ENCODE results near the gene OSBPL2. TPM values are rescaled to one million over a fixed set of nuclear protein-coding genes. Genes with fewer than 3 reads are reported as not detected.

OSBPL2 gene
- total and polyA plus RNA-seq, 2 donors (not counting 1 experiment from before 2014, with no cell fraction given) = 13.3 to 27.9 TPM

DNA sequence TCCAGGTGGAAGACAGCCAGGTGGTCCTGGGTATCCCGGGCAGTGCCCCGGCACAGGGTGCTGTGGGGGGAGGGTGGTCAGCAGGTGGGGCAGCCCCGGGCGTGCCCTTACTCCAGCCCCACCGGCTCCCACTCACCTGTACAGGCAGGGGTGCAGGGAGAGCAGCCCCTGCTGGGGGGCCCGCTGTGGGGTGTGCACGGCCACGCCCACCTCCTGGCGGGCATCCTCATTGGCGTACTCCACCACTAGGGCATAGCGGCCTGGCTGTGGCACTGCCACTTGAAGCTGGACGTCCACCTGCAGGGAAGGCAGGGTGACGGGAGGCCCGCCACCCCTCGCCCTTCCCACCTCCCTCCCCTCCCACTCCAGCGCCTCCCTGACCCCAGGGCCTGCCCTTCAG, 94.1 kb downstream of the OSBPL2 start:
- no peak for TF ChIP-seq EZH2 (IDR thresholded peaks at IDR 0.05; ENCODE audit: low read length, missing control alignments)
- no peak for TF ChIP-seq CTCF (conservative IDR thresholded peaks at IDR 0.05 in 1 of 2, IDR thresholded peaks at IDR 0.05 in 1 of 2; ENCODE audit: low read depth in 1 of 2, low read length in 2 of 2)
- Histone ChIP-seq H3K36me3 (ENCODE audit: control insufficient read depth, insufficient read depth, low read length) (peaks cover 39% of the 10 kb centered on the region), H3K4me1 (ENCODE audit: control insufficient read depth, extremely low read depth, insufficient read depth, low read length) (no peaks in the 10 kb centered on the region), H4K20me1 (ENCODE audit: control insufficient read depth, extremely low read depth, insufficient read depth, low read length) (no peaks in the 10 kb centered on the region), H3K27me3 (ENCODE audit: control insufficient read depth, insufficient read depth, low read length) (no peaks in the 10 kb centered on the region), H3K4me3 (replicated peaks in 1 of 4; ENCODE audit: control extremely low read depth in 1 of 4, insufficient read depth in 1 of 4, low read depth in 3 of 4, low read length in 4 of 4) (no peak overlapping the region), H2AFZ (ENCODE audit: low read length) (no peak overlapping the region), H3K79me2 (ENCODE audit: control insufficient read depth, insufficient read depth, low read length) (no peaks in the 10 kb centered on the region), H3K9ac (ENCODE audit: insufficient read depth, low read length) (no peak overlapping the region), H3K9me3 (ENCODE audit: control insufficient read depth, insufficient read depth, low read depth, low read length) (no peaks in the 10 kb centered on the region), H3K4me2 (ENCODE audit: extremely low read depth, insufficient read depth, low read length) (no peak overlapping the region), H3K27ac (ENCODE audit: insufficient read depth, low read length) (no peak overlapping the region)
- no peak for DNase-seq (ENCODE audit: low read depth in 2 of 2)

DNA sequence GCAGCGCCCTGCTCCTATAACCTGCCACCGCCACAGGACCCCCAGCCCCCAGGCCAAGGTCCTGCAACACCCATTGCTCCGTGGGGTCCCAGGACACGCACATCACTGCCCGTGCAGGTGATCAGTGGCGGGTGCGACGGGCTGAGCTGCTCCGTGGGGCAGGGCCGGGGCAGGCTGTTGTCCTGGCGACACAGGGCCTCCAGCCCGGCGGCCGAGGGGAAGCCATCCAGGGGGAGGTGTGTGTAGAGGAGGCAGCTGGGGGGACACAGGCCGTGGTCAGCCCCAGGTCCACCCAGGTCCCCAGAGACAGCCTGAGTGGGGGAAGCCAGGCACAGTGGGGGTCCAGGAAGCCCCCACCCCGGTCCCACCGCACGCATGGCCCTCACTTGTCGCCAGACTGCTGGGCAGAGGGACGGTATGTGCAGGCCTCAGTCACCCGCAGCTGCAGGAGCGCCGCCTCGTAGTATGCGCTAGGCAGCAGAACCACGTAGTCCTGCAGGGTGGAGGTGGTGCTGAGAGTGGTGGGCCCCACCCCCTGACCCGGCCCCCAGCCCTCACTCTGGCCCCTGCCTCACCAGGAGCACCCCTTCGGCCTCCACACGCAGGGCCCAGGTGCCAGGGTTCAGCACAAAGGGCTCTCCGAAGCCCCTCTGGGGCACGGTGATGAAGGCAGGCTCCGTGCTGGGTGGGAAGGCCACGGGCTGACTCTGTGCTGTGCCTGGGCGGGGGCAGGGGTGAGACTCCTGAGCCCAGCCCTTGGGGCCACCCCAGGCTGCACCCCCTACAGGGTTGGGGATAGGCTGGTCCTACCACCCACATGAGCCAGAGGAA, 94.9 kb downstream of the OSBPL2 start:
- TF ChIP-seq CTCF (conservative IDR thresholded peaks at IDR 0.05 in 1 of 2, IDR thresholded peaks at IDR 0.05 in 1 of 2; ENCODE audit: low read depth in 1 of 2, low read length in 2 of 2) (no peak), EZH2 (IDR thresholded peaks at IDR 0.05; ENCODE audit: low read length, missing control alignments) (no peak)
- Histone ChIP-seq H3K4me3 (replicated peaks in 1 of 4; ENCODE audit: control extremely low read depth in 1 of 4, insufficient read depth in 1 of 4, low read depth in 3 of 4, low read length in 4 of 4) (no peak overlapping the region), H3K79me2 (ENCODE audit: control insufficient read depth, insufficient read depth, low read length) (no peaks in the 10 kb centered on the region), H3K9ac (ENCODE audit: insufficient read depth, low read length) (no peak overlapping the region), H3K27me3 (ENCODE audit: control insufficient read depth, insufficient read depth, low read length) (no peaks in the 10 kb centered on the region), H2AFZ (ENCODE audit: low read length) (no peak overlapping the region), H3K4me1 (ENCODE audit: control insufficient read depth, extremely low read depth, insufficient read depth, low read length) (no peaks in the 10 kb centered on the region), H3K4me2 (ENCODE audit: extremely low read depth, insufficient read depth, low read length) (no peak overlapping the region), H3K27ac (ENCODE audit: insufficient read depth, low read length) (no peak overlapping the region), H3K36me3 (ENCODE audit: control insufficient read depth, insufficient read depth, low read length) (peaks cover 37% of the 10 kb centered on the region), H4K20me1 (ENCODE audit: control insufficient read depth, extremely low read depth, insufficient read depth, low read length) (no peaks in the 10 kb centered on the region), H3K9me3 (ENCODE audit: control insufficient read depth, insufficient read depth, low read depth, low read length) (no peaks in the 10 kb centered on the region)
- no peak for DNase-seq (ENCODE audit: low read depth in 2 of 2)

DNA sequence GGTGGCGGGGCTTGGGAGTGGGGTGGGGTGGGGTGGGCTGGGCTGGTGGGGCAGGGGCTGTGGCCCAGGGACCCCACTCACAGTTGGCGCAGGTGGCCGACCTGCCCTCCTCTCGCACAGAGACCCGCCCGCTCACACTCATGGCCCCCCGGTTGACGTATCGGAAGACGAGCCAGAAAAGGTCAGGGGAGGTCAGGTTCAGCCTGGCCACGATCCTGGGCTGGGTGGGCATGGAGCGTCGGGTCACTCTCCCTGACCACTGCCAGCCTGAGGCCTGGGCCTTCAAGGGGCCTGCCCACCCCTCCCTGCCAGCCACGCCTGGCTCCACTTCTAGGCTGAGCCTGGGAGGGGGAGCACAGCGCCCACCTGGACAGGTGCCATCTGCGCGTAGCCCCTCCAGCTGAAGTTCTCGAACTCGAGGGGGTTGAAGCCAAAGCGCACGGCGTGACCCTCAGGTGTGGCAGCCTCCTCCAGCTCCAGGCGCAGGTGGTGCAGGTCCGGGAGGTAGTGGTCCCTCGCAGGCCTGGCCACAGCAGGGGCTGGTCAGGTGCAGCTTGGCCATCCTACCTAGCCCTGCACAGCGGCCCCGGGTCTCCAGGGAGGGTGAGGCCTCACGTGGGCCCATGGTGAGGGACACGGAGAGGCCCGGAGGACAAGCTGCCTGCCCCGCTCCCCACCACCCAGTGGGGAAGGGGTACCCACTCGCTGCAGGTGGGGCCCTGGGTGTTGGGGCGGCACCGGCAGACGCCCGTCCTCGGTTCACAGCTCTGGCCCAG, 95.7 kb downstream of the OSBPL2 start:
- Histone ChIP-seq H3K4me2 (ENCODE audit: extremely low read depth, insufficient read depth, low read length) (no peak overlapping the region), H3K79me2 (ENCODE audit: control insufficient read depth, insufficient read depth, low read length) (no peaks in the 10 kb centered on the region), H2AFZ (ENCODE audit: low read length) (no peak overlapping the region), H3K36me3 (ENCODE audit: control insufficient read depth, insufficient read depth, low read length) (peaks cover 33% of the 10 kb centered on the region), H3K9ac (ENCODE audit: insufficient read depth, low read length) (no peak overlapping the region), H3K27me3 (ENCODE audit: control insufficient read depth, insufficient read depth, low read length) (no peaks in the 10 kb centered on the region), H3K4me1 (ENCODE audit: control insufficient read depth, extremely low read depth, insufficient read depth, low read length) (no peaks in the 10 kb centered on the region), H4K20me1 (ENCODE audit: control insufficient read depth, extremely low read depth, insufficient read depth, low read length) (no peaks in the 10 kb centered on the region), H3K9me3 (ENCODE audit: control insufficient read depth, insufficient read depth, low read depth, low read length) (no peaks in the 10 kb centered on the region), H3K4me3 (replicated peaks in 1 of 4; ENCODE audit: control extremely low read depth in 1 of 4, insufficient read depth in 1 of 4, low read depth in 3 of 4, low read length in 4 of 4) (no peak overlapping the region), H3K27ac (ENCODE audit: insufficient read depth, low read length) (no peak overlapping the region)
- TF ChIP-seq EZH2 (IDR thresholded peaks at IDR 0.05; ENCODE audit: low read length, missing control alignments) (no peak), CTCF (conservative IDR thresholded peaks at IDR 0.05 in 1 of 2, IDR thresholded peaks at IDR 0.05 in 1 of 2; ENCODE audit: low read depth in 1 of 2, low read length in 2 of 2) (no peak)
- DNase-seq (ENCODE audit: low read depth in 2 of 2) = no peak
